AG09309 (cell line): Measurements from ENCODE around the gene NADSYN1.
"Not testable (repeated sequence)": the region's sequence is repeated elsewhere in the genome, so short reads cannot be mapped to it uniquely, and the experiment has no call there.

Source experiments
- DNase-seq: peaks from one replicate; pipeline ENCODE4 v3.0.0-alpha.2; 2010; ENCODE audit warnings: low read depth
- H3K4me3 ChIP-seq: 2 replicates; pipeline ENCODE4 v1.5.1; 2011; ENCODE audit warnings: mild to moderate bottlenecking, low read depth, low read length, moderate library complexity; ENCODE audit not compliant: control insufficient read depth
- CTCF ChIP-seq: IDR thresholded peaks from 2 replicates; pipeline ENCODE4 v1.5.1; 2011; ENCODE audit warnings: mild to moderate bottlenecking, low read depth, low read length, inconsistent platforms; ENCODE audit not compliant: insufficient read depth, control insufficient read depth; ENCODE audit errors: missing control alignments

The NADSYN1 gene

GRCh38 chr11:71414645-71415044 is 38.4 kb upstream of the NADSYN1 start:
- no peak for TF ChIP-seq CTCF
- no peak for DNase-seq
- no peak overlapping the region for H3K4me3 ChIP-seq

- no peak for DNase-seq
Measured at GRCh38 chr11:71418643-71419042, 34.4 kb upstream of the NADSYN1 start.

GRCh38 chr11:71420455-71421241 is 32.4 kb upstream of the NADSYN1 start:
- TF ChIP-seq CTCF: peak; percentile 72
- H3K4me3 ChIP-seq: no peak overlapping the region
- DNase-seq: no peak

More at GRCh38 chr11:71418643-71419042, 34.4 kb upstream of the NADSYN1 start:
- no peak for TF ChIP-seq CTCF
- H3K4me3 ChIP-seq: no peak overlapping the region

GRCh38 chr11:71421392-71421950 is 31.5 kb upstream of the NADSYN1 start:
- TF ChIP-seq CTCF: no peak
- H3K4me3 ChIP-seq: no peak overlapping the region
- no peak for DNase-seq

- DNase-seq: not testable (repeated sequence)
Measured at GRCh38 chr11:71422318-71422717, 30.7 kb upstream of the NADSYN1 start.

GRCh38 chr11:71423181-71423790 is 29.7 kb upstream of the NADSYN1 start:
- DNase-seq: no peak
- TF ChIP-seq CTCF: no peak
- H3K4me3 ChIP-seq: no peak overlapping the region

More at GRCh38 chr11:71422318-71422717, 30.7 kb upstream of the NADSYN1 start:
- H3K4me3 ChIP-seq: not testable (repeated sequence)

- no peak for TF ChIP-seq CTCF
- no peak overlapping the region for H3K4me3 ChIP-seq
- DNase-seq: no peak
Measured at GRCh38 chr11:71425409-71425808, 27.6 kb upstream of the NADSYN1 start.
